HepG2 (cell line): ENCODE data around the gene SDC4. TPM values are rescaled to one million over a fixed set of nuclear protein-coding genes. Genes with fewer than 3 reads are reported as not detected.

Experiments used
- ATAC-seq: fragments of 200-7000 bp; cut with Tn5 transposase; 3 replicates; pipeline ENCODE4 v1.9.1; 2020; ENCODE audit warnings: mild to moderate bottlenecking, moderate library complexity
- BruUV-seq: library from RNA; stranded (reverse); fragments of 400-500 nt; replicated peaks from 2 replicates; lab custom pipeline; 2021; lab: Mats Ljungman, UMichigan
- CTCF ChIA-PET: fragments of 300-600 bp; formaldehyde crosslinking; extraction: SDS; loops from one replicate; lab custom pipeline; 2021; ENCODE audit warnings: low total read pairs, inconsistent platforms, low intra/inter-chr PET ratio; lab: Yijun Ruan, JAX
- POLR2A ChIA-PET: fragments of 350-600 bp; sonication (Branson Sonifier 250); formaldehyde crosslinking; loops from one replicate; lab custom pipeline; 2020; ENCODE audit warnings: antibody characterized with exemption, inconsistent platforms; lab: Yijun Ruan, JAX
- DNase-seq: peaks from one replicate; pipeline ENCODE4 v3.0.0-alpha.2; 2015; ENCODE audit warnings: low spot score
- FAIRE-seq: peaks from 3 replicates; lab custom pipeline; 2011; peaks lifted over from hg19 to GRCh38; lab: Jason Lieb, UNC
- H2AFZ ChIP-seq: one replicate; pipeline ENCODE4 v1.6.1; 2011; ENCODE audit warnings: low read length, inconsistent platforms
- H3K27ac ChIP-seq: fragments of 300-600 bp; 3 replicates; pipeline ENCODE4 v1.8.0; 2011; ENCODE audit warnings: mixed run types, mild to moderate bottlenecking, mixed read lengths, low read length, inconsistent platforms; ENCODE audit not compliant: insufficient read depth; ENCODE audit errors: extremely low read length
- H3K27me3 ChIP-seq, 2 experiments: fragments of 200-600 bp in 1 of 2; 2 replicates in 1 of 2; 3 replicates in 1 of 2; pipeline versions ENCODE4 v1.6.0 to v1.8.0; 2011; ENCODE audit warnings: low read length in 2 of 2, mild to moderate bottlenecking in 2 of 2, moderate library complexity in 2 of 2, inconsistent platforms in 1 of 2; ENCODE audit not compliant: insufficient read depth in 2 of 2, control insufficient read depth in 1 of 2
- H3K36me3 ChIP-seq, 2 experiments: fragments of 200-600 bp in 1 of 2; replicated peaks in 1 of 2; 2 replicates in 1 of 2; 3 replicates in 1 of 2; pipeline versions ENCODE4 v1.5.1 to v1.8.0; 2011; ENCODE audit warnings: low read length in 2 of 2, inconsistent platforms in 1 of 2; ENCODE audit not compliant: insufficient read depth in 2 of 2, control insufficient read depth in 1 of 2
- H3K4me1 ChIP-seq: 2 replicates; pipeline ENCODE4 v1.5.1; 2012; ENCODE audit warnings: low read length, inconsistent platforms; ENCODE audit not compliant: insufficient read depth
- H3K4me2 ChIP-seq: 2 replicates; pipeline ENCODE4 v1.6.0; 2011; ENCODE audit warnings: low read depth, low read length, inconsistent platforms
- H3K4me3 ChIP-seq, 3 experiments: fragments of 200-600 bp in 1 of 3; sonication (generic), shearing (Covaris generic) in 1 of 3; replicated peaks in 1 of 3; 2 replicates each; pipeline ENCODE4 v1.5.1; 2011 to 2016; ENCODE audit warnings: low read length in 3 of 3, inconsistent platforms in 2 of 3, low read depth in 2 of 3, mild to moderate bottlenecking in 2 of 3, control low read depth in 1 of 3, mixed read lengths in 1 of 3; ENCODE audit not compliant: insufficient read depth in 1 of 3
- H3K79me2 ChIP-seq: one replicate; pipeline ENCODE4 v1.6.1; 2011; ENCODE audit warnings: low read length, inconsistent platforms; ENCODE audit not compliant: insufficient read depth
- H3K9ac ChIP-seq: 2 replicates; pipeline ENCODE4 v1.6.0; 2011; ENCODE audit warnings: mild to moderate bottlenecking, low read depth, low read length, inconsistent platforms; ENCODE audit not compliant: insufficient read depth
- H3K9me3 ChIP-seq: 2 replicates; pipeline ENCODE4 v1.5.1; 2012; ENCODE audit warnings: mild to moderate bottlenecking, low read length
- H4K20me1 ChIP-seq: 2 replicates; pipeline ENCODE4 v1.6.0; 2011; ENCODE audit warnings: inconsistent platforms, mild to moderate bottlenecking, low read length, moderate library complexity; ENCODE audit not compliant: insufficient read depth
- ETV6 ChIP-seq: sonication (generic); formaldehyde crosslinking; conservative IDR thresholded peaks from 2 replicates; pipeline ENCODE4 v1.4.0; 2020; ENCODE audit warnings: missing genetic modification reagents
- GLMP ChIP-seq: sonication (generic); formaldehyde crosslinking; IDR thresholded peaks from 2 replicates; pipeline ENCODE4 v1.9.0; 2021; ENCODE audit warnings: missing genetic modification reagents, mild to moderate bottlenecking, borderline replicate concordance
- HMG20A ChIP-seq: IDR thresholded peaks from 2 replicates; pipeline ENCODE4 v1.6.1; 2016; ENCODE audit warnings: borderline replicate concordance
- MIXL1 ChIP-seq: IDR thresholded peaks from 2 replicates; pipeline ENCODE4 v1.6.1; 2016
- SIN3B ChIP-seq: fragments of 150-350 bp; IDR thresholded peaks from 2 replicates; pipeline ENCODE4 v1.6.1; 2014; ENCODE audit warnings: low read length
- SRF ChIP-seq: IDR thresholded peaks from 2 replicates; pipeline ENCODE4 v1.6.1; 2011; ENCODE audit warnings: mild to moderate bottlenecking, low read depth, low read length, moderate library complexity
- ZNF17 ChIP-seq: sonication (generic); formaldehyde crosslinking; IDR thresholded peaks from 2 replicates; pipeline ENCODE4 v1.5.0; 2020; ENCODE audit warnings: mild to moderate bottlenecking, missing genetic modification reagents
- ZNF484 ChIP-seq: sonication (generic); formaldehyde crosslinking; IDR thresholded peaks from 2 replicates; pipeline ENCODE4 v1.5.1; 2020; ENCODE audit warnings: mild to moderate bottlenecking, low read depth, missing genetic modification reagents, borderline replicate concordance
- ZNF644 ChIP-seq: IDR thresholded peaks from 2 replicates; pipeline ENCODE4 v1.6.1; 2016; ENCODE audit warnings: low read depth
- ZNF646 ChIP-seq: sonication (generic); formaldehyde crosslinking; IDR thresholded peaks from 2 replicates; pipeline ENCODE4 v1.9.0; 2021; ENCODE audit warnings: mild to moderate bottlenecking, missing genetic modification reagents
- ZNF746 ChIP-seq: sonication (generic); formaldehyde crosslinking; IDR thresholded peaks from 2 replicates; pipeline ENCODE4 v1.8.0; 2022; ENCODE audit warnings: mild to moderate bottlenecking, missing genetic modification reagents
- ZNF878 ChIP-seq: sonication (generic); formaldehyde crosslinking; IDR thresholded peaks from 2 replicates; pipeline ENCODE4 v1.8.1; 2023; ENCODE audit warnings: mild to moderate bottlenecking, missing genetic modification reagents, moderate library complexity
- ZSCAN20 ChIP-seq: sonication (generic); formaldehyde crosslinking; IDR thresholded peaks from 2 replicates; pipeline ENCODE4 v1.4.0; 2020; ENCODE audit warnings: missing genetic modification reagents, mild to moderate bottlenecking, borderline replicate concordance
- ZSCAN25 ChIP-seq: sonication (generic); formaldehyde crosslinking; IDR thresholded peaks from 2 replicates; pipeline ENCODE4 v1.8.0; 2022; ENCODE audit warnings: mild to moderate bottlenecking, missing genetic modification reagents
- WGBS: methylation state at CpG from one replicate; pipeline ENCODE4 v1.1.6; 2017; ENCODE audit warnings: low lambda C conversion rate; 5-methylcytosine and 5-hydroxymethylcytosine counted together
- in situ Hi-C: cut with HindIII; loops from 2 replicates; pipeline ENCODE4 v1.10.0; 2017; ENCODE audit warnings: low pct_unique_long_range_greater_than_20kb; ENCODE audit not compliant: extremely low pct_ligation_motif_present
- intact Hi-C: fragments of 100-400 bp; cut with micrococcal nuclease; formaldehyde crosslinking; loops from one replicate; pipeline ENCODE4 v1.10.0; 2022; ENCODE audit not compliant: unreplicated experiment
- polyA plus RNA-seq, 8 experiments: library from polyadenylated mRNA; depleted of rRNA in 3 of 8; stranded (reverse) in 7 of 8; unstranded in 1 of 8; fragments of >200 nt; fragmentation: Illumina TruSeq in 4 of 8; extraction: Trizol in 4 of 8; gene quantifications; 2 replicates each; pipeline versions ENCODE4 v1.2.1 to v1.2.3, GENCODE V29; 2011 to 2016; ENCODE audit warnings: low read depth in 4 of 8, missing spikeins in 1 of 8, mixed read lengths in 1 of 8; ENCODE audit not compliant: insufficient read depth in 1 of 8
- total RNA-seq, 5 experiments: library from RNA; depleted of rRNA; stranded (reverse); fragments of >200 nt; fragmentation: Illumina TruSeq; extraction: Trizol; gene quantifications; 2 replicates each; pipeline ENCODE4 v1.2.3, GENCODE V29; 2016; ENCODE audit warnings: low read depth in 1 of 5

Gene SDC4
- total and polyA plus RNA-seq, 2 of the 13 experiments (the other 11 are each of a cell fraction or from before 2014, with no cell fraction given) = 49.0 to 65.1 TPM

DNA sequence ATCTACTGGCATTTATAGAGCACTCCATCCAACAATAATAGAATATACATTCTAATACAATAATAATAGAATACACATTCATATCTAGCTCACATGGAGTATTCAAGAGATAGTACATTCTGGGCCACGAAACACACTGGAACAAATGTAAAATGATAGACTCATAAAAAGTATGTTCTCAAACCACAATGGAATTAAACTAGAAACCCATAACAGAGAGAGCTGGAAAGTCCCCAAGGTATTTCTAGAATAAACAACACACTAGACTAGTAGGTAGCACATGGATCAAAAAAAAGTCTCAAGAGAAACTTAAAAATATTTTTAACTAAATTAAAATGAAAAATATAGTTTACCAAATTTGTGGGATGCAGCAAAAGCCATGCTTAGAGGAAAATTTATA is 39.0 kb upstream of the SDC4 start:
- Histone ChIP-seq H3K4me2 (no peak overlapping the region), H3K79me2 (no peaks in the 10 kb centered on the region), H2AFZ (no peak overlapping the region), H3K36me3 (no peaks in the 10 kb centered on the region), H3K27me3 (no peaks in the 10 kb centered on the region), H3K4me3 (no peak overlapping the region), H3K27ac (no peak overlapping the region), H4K20me1 (no peaks in the 10 kb centered on the region), H3K4me1 (no peaks in the 10 kb centered on the region), H3K9me3 (no peaks in the 10 kb centered on the region), H3K9ac (no peak overlapping the region)
- ATAC-seq (no peak), DNase-seq (no peak), FAIRE-seq (no peak)
- BruUV-seq = no TSS peak
- intact Hi-C loops = no loop called here
- 77% methylated on average over 1 of the region's 1 CpG for WGBS
- in situ Hi-C loops = no loop called here
- CTCF ChIA-PET = no interaction called here
- POLR2A ChIA-PET = no interaction called here
- TF ChIP-seq ZNF646 (CRISPR knock-in tag) = no peak
- no peak for TF ChIP-seq ETV6 (CRISPR knock-in tag)
- TF ChIP-seq ZNF746 = no peak
- TF ChIP-seq HMG20A (CRISPR knock-in tag) = no peak
- no peak for TF ChIP-seq ZNF644 (CRISPR knock-in tag)
- TF ChIP-seq ZSCAN20 = no peak
- no peak for TF ChIP-seq SRF
- TF ChIP-seq MIXL1 (CRISPR knock-in tag) = no peak
- no peak for TF ChIP-seq ZSCAN25 (CRISPR knock-in tag)
- no peak for TF ChIP-seq ZNF878 (CRISPR knock-in tag)
- no peak for TF ChIP-seq ZNF484 (CRISPR knock-in tag)
- no peak for TF ChIP-seq ZNF17
- TF ChIP-seq GLMP (CRISPR knock-in tag) = no peak
- TF ChIP-seq SIN3B = no peak
